Activated B cell treated with CpG ODN at 0.5 μM for 24 hours (primary cell): ENCODE measurements around the gene APH1A. TPM values are rescaled to one million over a fixed set of nuclear protein-coding genes. Genes with fewer than 3 reads are reported as not detected.
"Not testable (repeated sequence)": the region's sequence is repeated elsewhere in the genome, so short reads cannot be mapped to it uniquely, and the experiment has no call there.

ENCODE experiments used
- ATAC-seq: fragments of 200-7000 bp; cut with Tn5 transposase; one replicate; pipeline ENCODE4 v1.10.0; 2021; ENCODE audit warnings: low read depth, mild to moderate bottlenecking, moderate library complexity
- CTCF ChIA-PET: fragments of 350-600 bp; sonication (Branson Sonifier 250); formaldehyde crosslinking; loops from one replicate; lab custom pipeline; 2021; ENCODE audit warnings: antibody characterized with exemption; lab: Charles Lee
- POLR2A ChIA-PET: fragments of 350-600 bp; sonication (Branson Sonifier 250); formaldehyde crosslinking; loops from one replicate; lab custom pipeline; 2021; ENCODE audit warnings: antibody characterized with exemption; lab: Charles Lee
- DNase-seq: peaks from one replicate; pipeline ENCODE4 v3.0.0; 2022
- H3K27ac Mint-ChIP-seq: one replicate; pipeline ENCODE4 v1.8.0; 2020; ENCODE audit warnings: mixed read lengths
- H3K27me3 Mint-ChIP-seq: one replicate; pipeline ENCODE4 v1.8.0; 2021; ENCODE audit warnings: mixed read lengths
- H3K36me3 Mint-ChIP-seq: one replicate; pipeline ENCODE4 v1.8.0; 2021; ENCODE audit warnings: low read depth, mixed read lengths
- H3K4me1 Mint-ChIP-seq: one replicate; pipeline ENCODE4 v1.8.0; 2021; ENCODE audit warnings: mixed read lengths
- H3K4me3 Mint-ChIP-seq: one replicate; pipeline ENCODE4 v1.8.0; 2020; ENCODE audit warnings: mild to moderate bottlenecking, mixed read lengths
- H3K9me3 Mint-ChIP-seq: one replicate; pipeline ENCODE4 v1.8.0; 2020; ENCODE audit warnings: mixed read lengths
- CTCF ChIP-seq: fragments of 200-600 bp; IDR thresholded peaks from one replicate; pipeline ENCODE4 v1.8.0; 2022; ENCODE audit warnings: antibody characterized with exemption, mild to moderate bottlenecking
- intact Hi-C: fragments of 100-400 bp; cut with micrococcal nuclease; formaldehyde crosslinking; loops from one replicate; pipeline ENCODE4 v1.15.1; 2024
- total RNA-seq: library from RNA; stranded (reverse); gene quantifications from 2 replicates; pipeline ENCODE4 v1.2.3, GENCODE V29; 2022

The APH1A gene
- total RNA-seq, 1 donor from 2014 or later = 145 TPM

GRCh38 chr1:150235294-150235851 is 33.4 kb downstream of the APH1A start:
- Mint-ChIP-seq H3K36me3 (peaks cover 12% of the 10 kb centered on the region), H3K4me1 (peaks cover 22% of the 10 kb centered on the region), H3K4me3 (no peak overlapping the region), H3K27ac (no peak overlapping the region), H3K9me3 (no peaks in the 10 kb centered on the region), H3K27me3 (peaks cover 2% of the 10 kb centered on the region)
- POLR2A ChIA-PET = interaction anchor here (0.6 to 1.5 kb wide), 16 partner anchors 10 to 1304 kb away, joined by 3 to 23 read pairs (median 4); partner anchors contain the start of genes APH1A, RPRD2, TARS2 and VPS45
- CTCF ChIA-PET = interaction anchor here (1.1 kb wide), 1 partner anchor 12 kb away, joined by 3 read pairs; no protein-coding TSS in a partner anchor
- no peak for TF ChIP-seq CTCF
- DNase-seq = no peak
- ATAC-seq = no peak
- intact Hi-C loops = loop anchor here (2.0 to 10.0 kb wide), 2 partner anchors 75 to 739 kb away; partner anchors contain the start of gene CERS2

GRCh38 chr1:150234566-150235293 is 34.1 kb downstream of the APH1A start:
- ChIA-PET CTCF (interaction anchor here (1.0 to 1.5 kb wide), 2 partner anchors 47 to 48 kb away, joined by 3 to 5 read pairs; no protein-coding TSS in a partner anchor), POLR2A (interaction anchor here (0.8 to 2.7 kb wide), 17 partner anchors 9 to 349 kb away, joined by 3 to 28 read pairs (median 7); partner anchors contain the start of genes CIART, PLEKHO1, PRPF3 and RPRD2)
- TF ChIP-seq CTCF = no peak
- no peak overlapping the region for H3K27ac Mint-ChIP-seq
- H3K36me3 Mint-ChIP-seq = peaks cover 17% of the 10 kb centered on the region
- DNase-seq (peak; percentile 84), ATAC-seq (peak; percentile 51)
- H3K4me1 Mint-ChIP-seq = peaks cover 22% of the 10 kb centered on the region
- intact Hi-C loops = loop anchor here (1.0 to 10.0 kb wide), 3 partner anchors 74 to 740 kb away; partner anchors contain the start of gene CERS2
- H3K27me3 Mint-ChIP-seq = peaks cover 2% of the 10 kb centered on the region
- no peak overlapping the region for H3K4me3 Mint-ChIP-seq
- no peaks in the 10 kb centered on the region for H3K9me3 Mint-ChIP-seq

- intact Hi-C loops = loop anchor here (1.0 to 10.0 kb wide), 3 partner anchors 73 to 741 kb away; partner anchors contain the start of gene CERS2
- Mint-ChIP-seq H3K9me3 (no peaks in the 10 kb centered on the region), H3K27ac (no peak overlapping the region), H3K4me3 (no peak overlapping the region), H3K36me3 (peaks cover 18% of the 10 kb centered on the region), H3K4me1 (peaks cover 22% of the 10 kb centered on the region), H3K27me3 (peaks cover 2% of the 10 kb centered on the region)
- DNase-seq (no peak), ATAC-seq (no peak)
- CTCF ChIA-PET = interaction anchor here (1.0 to 1.5 kb wide), 2 partner anchors 47 kb away, joined by 3 to 5 read pairs; no protein-coding TSS in a partner anchor
- POLR2A ChIA-PET = interaction anchor here (0.6 to 2.7 kb wide), 17 partner anchors 9 to 1165 kb away, joined by 3 to 28 read pairs (median 5); partner anchors contain the start of genes APH1A, CIART, PLEKHO1 and PRPF3
- TF ChIP-seq CTCF = no peak
Observed at GRCh38 chr1:150234309-150234565, 34.6 kb downstream of the APH1A start.

GRCh38 chr1:150233359-150234308 is 35.2 kb downstream of the APH1A start:
- ChIA-PET POLR2A (interaction anchor here (0.6 to 2.7 kb wide), 21 partner anchors 9 to 1166 kb away, joined by 3 to 28 read pairs (median 7); partner anchors contain the start of genes APH1A, CIART, PLEKHO1 and PRPF3), CTCF (interaction anchor here (1.0 to 1.5 kb wide), 2 partner anchors 47 to 48 kb away, joined by 3 to 5 read pairs; no protein-coding TSS in a partner anchor)
- H3K4me3 Mint-ChIP-seq = no peak overlapping the region
- H3K36me3 Mint-ChIP-seq = peaks cover 23% of the 10 kb centered on the region
- H3K27ac Mint-ChIP-seq = no peak overlapping the region
- H3K4me1 Mint-ChIP-seq = peaks cover 24% of the 10 kb centered on the region
- DNase-seq (no peak), ATAC-seq (no peak)
- no peaks in the 10 kb centered on the region for H3K9me3 Mint-ChIP-seq
- TF ChIP-seq CTCF = no peak
- H3K27me3 Mint-ChIP-seq = peaks cover 2% of the 10 kb centered on the region
- intact Hi-C loops = loop anchor here (1.0 to 10.0 kb wide), 3 partner anchors 73 to 741 kb away; partner anchors contain the start of gene CERS2

- ChIA-PET CTCF (interaction anchor here (1.5 kb wide), 1 partner anchor 48 kb away, joined by 3 read pairs; no protein-coding TSS in a partner anchor), POLR2A (interaction anchor here (0.6 to 2.7 kb wide), 12 partner anchors 8 to 410 kb away, joined by 7 to 28 read pairs (median 12); partner anchors contain the start of genes APH1A, PLEKHO1 and RPRD2)
- Mint-ChIP-seq H3K4me1 (peaks cover 24% of the 10 kb centered on the region), H3K36me3 (peaks cover 30% of the 10 kb centered on the region)
- not testable (repeated sequence) for H3K4me3 Mint-ChIP-seq, H3K27me3 Mint-ChIP-seq, DNase-seq, H3K9me3 Mint-ChIP-seq, ATAC-seq, H3K27ac Mint-ChIP-seq
- intact Hi-C loops = loop anchor here (10.0 kb wide), 1 partner anchor 742 kb away; the partner anchor contains the start of gene CERS2
Observed at GRCh38 chr1:150232921-150233320, 35.9 kb downstream of the APH1A start.

- DNase-seq, H3K27me3 Mint-ChIP-seq, ATAC-seq, H3K9me3 Mint-ChIP-seq, intact Hi-C loops, H3K4me3 Mint-ChIP-seq, H3K27ac Mint-ChIP-seq, CTCF ChIA-PET: not testable (repeated sequence)
- peaks cover 65% of the 10 kb centered on the region for H3K36me3 Mint-ChIP-seq
- POLR2A ChIA-PET = interaction anchor here (0.6 kb wide), 1 partner anchor 290 kb away, joined by 6 read pairs; no protein-coding TSS in a partner anchor
- H3K4me1 Mint-ChIP-seq = peaks cover 29% of the 10 kb centered on the region
Observed at GRCh38 chr1:150228246-150228645, 40.6 kb downstream of the APH1A start.
